Left cardiac atrium (tissue), 4 donors: Measurements from ENCODE around the gene TTC29. TPM values are rescaled to one million over a fixed set of nuclear protein-coding genes. Genes with fewer than 3 reads are reported as not detected.
"Not testable (repeated sequence)": the region's sequence is repeated elsewhere in the genome, so short reads cannot be mapped to it uniquely, and the experiment has no call there.

Experiments used
- ATAC-seq, 2 donors: fragments of 200-7000 bp; cut with Tn5 transposase; one replicate each; pipeline ENCODE4 v1.9.1; 2020; ENCODE audit warnings: mild to moderate bottlenecking in 2 of 2, moderate library complexity in 2 of 2
- DNase-seq: peaks from one replicate; pipeline ENCODE4 v3.0.0-alpha.2; 2020
- intact Hi-C, 2 donors: fragments of 100-400 bp; cut with DNase I; formaldehyde crosslinking; loops; one replicate each; pipeline versions ENCODE4 v1.14.1 to v1.15.1; 2022 to 2023
- total RNA-seq, 2 donors: library from RNA; stranded (reverse); fragmentation: NEBNext Ultra II Directional; extraction: Animal tissue kit (Norgen Biotek cat#: 25700); gene quantifications; one replicate each; pipeline ENCODE4 v1.2.1, GENCODE V29; 2021
- donor health status: DM: no; HTN: yes; CAD: no.
- donor health status: DM: no; HTN: yes; CAD: no; lungs with severe emphysema.
- donor health status: DM: yes; HTN: yes; CAD: no.
- donor health status: Dilated cardiomyopathy.

TTC29 gene
- total RNA-seq, 2 donors from 2014 or later = 0.18 to 0.50 TPM

DNA sequence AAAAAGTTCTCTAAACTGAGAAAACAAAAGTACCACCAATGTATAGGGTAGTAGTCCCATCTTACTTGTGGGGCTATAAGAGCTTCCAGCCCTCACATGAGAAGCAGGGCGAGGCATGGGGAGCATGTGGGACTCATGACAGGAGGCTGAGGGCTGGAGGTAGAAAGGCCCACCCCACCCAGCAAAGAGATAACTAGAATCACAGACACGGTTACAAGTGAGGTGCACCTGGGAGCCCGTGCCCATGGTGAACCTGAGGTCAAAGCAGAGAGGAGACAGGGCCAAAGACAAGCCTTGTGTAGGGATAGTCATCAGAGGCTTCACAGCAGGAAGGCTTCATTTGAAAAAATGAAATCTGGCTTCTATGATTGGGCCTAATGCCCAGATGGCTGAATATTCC is 55.4 kb downstream of the TTC29 start:
- ATAC-seq = no peak
- intact Hi-C loops = no loop called here
- no peak for DNase-seq

DNA sequence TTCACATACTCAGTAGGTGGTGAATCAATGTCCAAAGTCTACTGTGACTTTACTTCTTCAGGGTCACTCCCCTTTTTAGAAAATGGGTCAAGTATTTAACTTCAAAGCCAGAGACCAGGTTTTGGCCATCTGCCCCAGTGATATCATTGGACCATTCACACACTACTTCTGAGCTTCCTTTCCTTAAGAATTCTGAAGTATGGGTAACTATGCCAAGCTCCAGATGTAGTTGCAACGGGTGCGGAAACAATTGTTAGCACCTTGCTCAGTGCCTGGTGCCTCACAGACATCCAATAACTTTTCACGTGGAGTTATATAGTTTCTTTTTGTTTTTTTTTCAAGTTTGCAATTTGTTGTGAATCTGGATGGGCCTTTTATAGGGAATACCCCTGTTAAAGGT is 62.6 kb downstream of the TTC29 start:
- intact Hi-C loops = no loop called here
- no peak for ATAC-seq
- no peak for DNase-seq

DNA sequence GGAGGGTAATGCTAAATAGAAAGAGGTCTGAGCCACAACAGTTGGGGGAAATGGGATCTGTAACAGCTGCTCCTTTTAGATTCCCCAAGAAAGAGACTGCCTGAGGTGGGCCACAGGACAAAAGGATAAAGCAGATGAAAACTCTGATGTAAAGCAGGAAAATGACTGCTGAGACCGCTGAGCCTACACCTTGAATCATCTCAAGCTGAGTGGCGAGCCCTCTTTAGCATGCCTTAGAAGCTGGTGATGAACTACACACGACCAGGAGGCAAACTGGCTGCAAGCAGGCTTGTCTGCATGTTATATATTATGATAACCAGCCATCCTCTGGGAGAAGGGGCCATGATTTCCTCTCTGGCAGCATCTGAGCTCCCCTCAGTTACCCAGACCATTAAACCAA is 88.4 kb downstream of the TTC29 start:
- intact Hi-C loops = no loop called here
- DNase-seq (no peak), ATAC-seq (no peak)

DNA sequence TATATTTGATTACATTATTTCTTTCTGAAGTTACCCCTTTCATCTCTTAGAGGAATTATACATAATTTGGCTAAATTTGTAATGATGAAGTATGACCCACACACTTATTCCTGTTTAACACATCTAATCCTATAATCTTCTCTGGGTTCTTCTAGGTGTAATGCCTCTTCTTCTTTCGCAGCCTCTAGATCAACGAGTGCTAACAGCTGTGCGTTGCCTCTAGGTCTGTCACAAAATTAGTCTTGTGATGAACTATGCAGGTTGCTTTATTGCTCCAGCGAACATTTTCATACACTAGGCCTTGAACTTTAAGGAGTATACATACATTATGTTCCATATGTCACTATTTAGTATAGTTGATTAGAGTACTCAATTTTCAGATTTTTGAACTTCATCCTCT is 89.9 kb downstream of the TTC29 start:
- intact Hi-C loops = no loop called here
- ATAC-seq (no peak), DNase-seq (no peak)

DNA sequence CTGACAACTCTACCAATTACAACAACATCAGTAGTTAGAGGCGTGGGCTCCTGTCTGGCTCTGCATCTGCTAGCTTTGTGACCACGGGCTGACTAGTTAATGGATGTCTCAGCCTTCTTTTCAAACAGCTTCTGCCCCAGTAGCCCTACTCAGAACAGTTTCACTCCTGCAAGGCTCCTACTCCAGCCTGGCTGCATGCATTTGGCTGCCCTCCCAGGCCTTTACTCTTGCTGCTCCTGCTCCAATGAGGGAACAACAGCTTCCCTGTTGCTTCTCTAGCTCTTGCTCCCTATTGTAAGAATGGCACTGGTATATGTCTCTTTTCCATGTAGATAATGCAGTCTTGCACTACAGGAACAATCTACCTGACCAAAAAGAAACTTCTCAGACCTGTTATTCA is 93.3 kb downstream of the TTC29 start:
- ATAC-seq = no peak
- DNase-seq = no peak
- intact Hi-C loops = no loop called here

DNA sequence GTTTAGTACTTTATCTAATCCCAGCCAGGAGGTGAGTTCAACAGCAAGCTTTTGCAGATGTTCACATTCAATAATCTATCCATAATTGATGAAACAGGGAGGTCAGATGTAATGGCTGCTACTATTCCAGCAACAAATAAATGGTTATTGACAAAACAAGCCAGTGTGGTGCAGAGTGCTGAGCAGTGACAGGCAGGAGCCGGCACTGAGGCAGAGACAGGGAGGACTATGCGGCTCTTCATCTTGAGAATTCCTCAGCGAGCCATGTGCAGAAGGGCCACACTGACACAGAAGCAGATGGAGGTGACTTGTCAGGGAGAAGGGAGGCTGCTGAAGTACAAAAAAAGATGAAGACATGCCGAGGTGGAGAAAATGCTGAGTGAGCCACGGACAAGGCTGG is 98.3 kb downstream of the TTC29 start:
- no peak for ATAC-seq

DNA sequence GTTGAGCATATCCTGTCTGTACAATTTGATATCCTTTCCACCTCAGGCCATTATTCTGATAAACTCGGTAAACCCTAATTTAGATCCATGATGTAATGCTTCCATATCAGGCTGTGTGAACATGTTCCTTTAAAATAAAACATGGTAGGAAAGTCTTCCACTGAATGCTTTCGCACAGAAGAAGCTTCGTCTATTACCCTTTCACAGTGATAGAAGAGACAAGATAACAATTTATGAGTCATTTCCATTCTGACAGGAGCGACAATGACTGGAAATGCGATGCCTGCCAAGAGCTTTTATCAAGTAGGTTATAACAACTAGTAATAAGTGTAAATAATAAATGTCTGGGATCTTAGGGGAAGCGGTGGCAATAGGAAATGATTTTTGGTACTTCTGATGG is 98.8 kb downstream of the TTC29 start:
- intact Hi-C loops = no loop called here
- DNase-seq (no peak), ATAC-seq (no peak)

More for the DNA sequence above, 98.3 kb downstream of the TTC29 start:
- DNase-seq = no peak
- intact Hi-C loops = no loop called here

DNA sequence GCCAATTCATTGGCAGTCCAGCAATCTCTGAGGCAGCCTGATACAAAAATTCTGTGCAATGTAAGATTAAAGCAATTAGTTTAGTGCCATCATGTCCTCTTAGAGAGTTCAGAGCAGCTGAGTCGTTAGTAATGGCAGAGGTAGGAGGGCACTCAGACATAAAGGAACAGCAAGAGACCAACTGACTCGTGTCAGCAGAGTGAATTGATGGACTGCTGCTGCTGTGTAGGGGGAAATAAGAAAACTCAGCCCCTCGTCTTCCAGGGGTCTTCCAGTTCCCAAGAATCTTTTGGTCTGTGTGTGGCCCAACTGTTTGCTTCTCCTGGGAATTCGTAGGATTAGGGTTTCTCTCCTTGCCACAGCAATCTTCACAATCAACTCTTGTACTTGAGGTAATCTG is 100.9 kb downstream of the TTC29 start:
- intact Hi-C loops = no loop called here
- ATAC-seq (no peak), DNase-seq (no peak)

DNA sequence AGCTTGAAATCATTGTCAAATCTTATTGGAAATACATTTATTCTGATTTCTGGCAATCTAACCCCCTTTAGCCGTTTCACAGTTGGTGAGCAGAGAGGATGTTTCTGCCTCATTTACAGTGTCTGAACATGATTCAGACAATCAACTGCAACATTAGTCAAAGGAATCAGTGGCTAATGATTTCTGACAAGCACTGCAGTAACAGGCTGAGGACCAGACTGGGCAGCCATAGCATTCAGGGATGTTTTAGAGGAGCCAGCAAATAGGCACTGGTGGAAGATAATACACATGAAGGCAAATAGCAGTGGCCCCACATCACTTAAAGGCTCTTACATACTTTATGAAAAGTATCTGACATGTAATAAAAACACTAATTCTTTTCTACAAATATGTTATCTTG is 102.8 kb downstream of the TTC29 start:
- intact Hi-C loops = no loop called here
- no peak for ATAC-seq
- DNase-seq = no peak

DNA sequence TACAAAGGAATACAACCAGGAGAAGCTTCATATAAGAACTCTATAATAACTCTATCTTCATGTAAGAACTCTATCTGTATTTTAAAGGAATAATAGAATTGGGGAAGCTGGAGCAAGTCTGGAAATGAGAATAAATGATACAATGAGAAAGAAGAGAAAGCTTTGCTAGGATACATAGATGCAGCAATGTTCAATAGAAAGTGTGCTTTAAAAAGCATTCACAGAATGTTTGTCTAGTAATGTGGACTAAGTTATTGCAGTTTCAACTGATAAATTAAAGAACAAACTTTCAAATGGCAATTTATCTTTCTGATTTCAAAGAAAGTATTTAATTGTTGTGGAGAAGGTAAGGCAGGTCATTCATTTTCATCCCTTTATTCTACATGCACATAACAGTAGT is 104.9 kb downstream of the TTC29 start:
- intact Hi-C loops = no loop called here
- no peak for DNase-seq
- no peak for ATAC-seq

DNA sequence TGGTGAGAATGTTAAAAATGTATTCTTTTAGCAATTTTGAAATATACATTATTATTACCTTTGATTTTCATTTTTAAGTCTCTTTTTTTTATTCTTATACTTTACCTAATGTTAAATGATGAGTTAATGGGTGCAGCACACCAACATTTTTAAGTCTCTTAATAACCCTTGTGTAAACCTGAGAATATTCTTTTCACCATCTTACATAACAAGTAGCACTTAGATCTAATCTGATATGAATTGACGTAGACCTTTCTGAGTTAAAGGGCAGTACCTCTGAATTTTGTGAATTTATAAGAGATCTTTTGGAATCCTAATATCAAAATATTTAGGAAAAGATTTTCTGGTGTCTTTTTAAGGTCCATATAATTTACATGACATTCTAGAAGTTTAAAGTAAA is 110.6 kb downstream of the TTC29 start:
- intact Hi-C loops = no loop called here
- DNase-seq (no peak), ATAC-seq (no peak)

DNA sequence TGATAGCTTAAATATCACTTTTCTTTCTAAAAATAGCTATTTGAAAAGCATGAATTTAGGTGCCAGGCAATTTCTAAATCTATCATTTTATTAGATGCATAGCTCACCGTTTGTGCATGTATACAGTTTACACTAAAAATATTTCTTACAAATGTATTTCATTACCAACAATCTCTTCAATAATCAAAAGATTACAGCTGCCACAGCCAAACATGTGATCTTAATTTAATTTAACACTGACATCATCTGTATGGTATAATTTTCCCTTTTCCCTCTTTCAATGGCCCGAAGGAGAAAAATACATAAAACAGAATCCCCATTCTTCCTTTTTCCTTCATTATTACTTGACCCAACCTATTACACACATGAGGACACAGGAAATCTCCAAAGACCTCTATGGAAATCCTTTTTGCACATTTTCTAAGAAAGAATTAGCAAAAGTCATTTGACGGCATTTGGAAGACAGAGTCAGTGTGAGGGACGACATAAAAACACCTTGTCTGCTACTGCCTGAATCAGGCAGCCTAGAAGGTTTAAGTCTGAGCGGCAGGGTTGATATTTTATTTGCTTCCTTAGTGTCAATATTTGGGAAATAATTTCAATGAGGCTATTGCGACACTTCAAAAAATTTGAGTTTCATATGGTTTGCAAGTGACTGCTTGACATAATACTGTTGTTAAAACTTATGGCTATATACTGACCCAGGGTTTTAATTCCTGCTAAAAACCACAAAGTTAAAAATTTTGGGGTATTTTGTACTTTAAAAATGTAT is 111.2 kb downstream of the TTC29 start:
- intact Hi-C loops = no loop called here

DNA sequence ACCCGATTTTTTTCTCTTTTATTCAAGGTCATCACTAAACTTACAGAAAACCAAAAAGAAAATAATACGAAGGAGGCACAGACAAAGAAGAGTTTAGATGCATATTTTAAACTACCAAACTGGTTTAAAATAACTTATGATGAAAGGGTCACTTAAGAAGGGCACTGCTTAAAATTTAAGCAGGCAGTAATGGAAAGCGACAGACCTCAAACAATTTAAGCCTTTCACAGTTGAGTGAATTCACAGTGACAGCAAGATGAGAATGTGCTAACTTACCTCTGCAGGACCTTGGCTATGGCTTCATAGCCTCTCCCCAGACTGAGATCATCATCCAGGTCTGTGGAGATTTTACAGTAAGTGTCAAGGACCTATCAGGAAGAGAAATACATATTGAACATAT is 112.1 kb downstream of the TTC29 start:
- ATAC-seq (no peak), DNase-seq (no peak)
- intact Hi-C loops = no loop called here

More for the DNA sequence above, 111.2 kb downstream of the TTC29 start:
- ATAC-seq (no peak), DNase-seq (no peak)

DNA sequence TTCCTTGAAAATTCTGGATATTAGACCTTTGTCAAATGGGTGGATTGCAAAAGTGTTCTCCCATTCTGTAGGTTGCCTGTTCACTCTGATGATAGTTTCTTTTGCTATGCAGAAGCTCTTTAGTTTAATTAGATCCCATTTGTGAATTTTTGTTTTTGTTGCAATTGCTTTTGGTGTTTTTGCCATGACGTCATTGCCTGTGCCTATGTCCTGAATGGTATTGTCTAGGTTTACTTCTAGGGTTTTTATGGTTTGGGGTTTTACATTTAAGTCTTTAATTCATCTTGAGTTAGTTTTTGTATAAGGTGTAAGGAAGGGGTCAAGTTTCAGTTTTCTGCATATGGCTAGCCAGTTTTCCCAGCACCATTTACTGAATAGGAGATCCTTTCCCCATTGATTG is 122.7 kb downstream of the TTC29 start:
- intact Hi-C loops, DNase-seq, ATAC-seq: not testable (repeated sequence)

DNA sequence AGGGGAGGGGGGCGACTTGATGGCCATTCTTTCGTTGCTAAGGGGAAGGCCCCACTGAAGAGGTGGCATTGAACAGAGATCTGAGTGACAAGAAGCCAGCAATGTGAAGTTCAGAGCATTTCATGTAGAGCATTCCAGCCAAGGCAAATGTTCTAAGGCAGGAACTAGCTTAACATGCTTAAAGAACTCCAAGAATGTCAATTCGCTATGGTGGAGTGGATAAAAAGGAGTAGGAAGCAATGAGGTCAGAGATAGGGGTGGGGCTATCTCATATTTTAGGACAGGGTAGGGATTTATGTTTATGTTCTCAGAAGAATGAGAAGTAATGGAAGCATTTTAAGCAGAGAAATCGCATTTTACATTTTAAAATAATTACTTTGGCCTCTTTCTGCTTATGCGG is 130.9 kb downstream of the TTC29 start:
- DNase-seq (no peak), ATAC-seq (no peak)
- intact Hi-C loops = no loop called here

DNA sequence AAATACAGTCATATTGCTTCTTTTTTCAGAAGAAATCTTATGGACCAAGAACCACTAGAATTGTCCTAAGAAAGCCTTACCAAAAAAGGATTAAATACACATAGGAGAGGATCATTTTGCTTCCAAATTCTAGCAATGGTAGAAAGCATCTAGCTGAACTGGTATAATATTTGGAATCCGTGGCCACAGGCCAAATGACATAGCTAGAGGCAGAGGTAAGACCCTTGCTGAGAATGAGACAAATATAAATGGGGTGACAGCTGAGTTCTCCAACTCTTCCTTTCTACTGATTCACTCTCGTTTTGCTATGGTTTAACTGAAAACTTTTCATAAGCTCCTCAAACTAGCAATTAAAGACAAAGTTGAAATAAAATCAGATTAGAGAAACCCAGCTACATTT is 150.0 kb downstream of the TTC29 start:
- intact Hi-C loops = no loop called here
- ATAC-seq = no peak
- no peak for DNase-seq

DNA sequence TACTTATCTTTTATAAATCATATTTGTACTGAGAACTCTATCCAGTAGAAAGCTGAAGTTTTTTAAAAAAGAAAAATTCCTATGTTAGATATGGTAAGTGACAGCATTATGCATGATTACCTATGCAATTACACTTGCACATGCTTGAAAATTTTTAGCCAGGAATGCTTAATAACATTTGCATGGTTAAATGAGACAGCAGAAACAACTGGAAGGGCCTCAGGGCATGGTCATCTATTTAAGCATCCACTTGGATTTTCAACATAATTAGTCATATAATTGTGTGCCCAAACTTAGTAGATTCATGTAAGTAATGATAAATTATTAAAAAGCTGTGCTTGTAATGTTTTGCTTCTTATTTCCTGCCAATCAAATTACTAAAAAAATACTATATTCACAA is 151.9 kb downstream of the TTC29 start:
- intact Hi-C loops = no loop called here
- no peak for DNase-seq
- ATAC-seq = no peak

DNA sequence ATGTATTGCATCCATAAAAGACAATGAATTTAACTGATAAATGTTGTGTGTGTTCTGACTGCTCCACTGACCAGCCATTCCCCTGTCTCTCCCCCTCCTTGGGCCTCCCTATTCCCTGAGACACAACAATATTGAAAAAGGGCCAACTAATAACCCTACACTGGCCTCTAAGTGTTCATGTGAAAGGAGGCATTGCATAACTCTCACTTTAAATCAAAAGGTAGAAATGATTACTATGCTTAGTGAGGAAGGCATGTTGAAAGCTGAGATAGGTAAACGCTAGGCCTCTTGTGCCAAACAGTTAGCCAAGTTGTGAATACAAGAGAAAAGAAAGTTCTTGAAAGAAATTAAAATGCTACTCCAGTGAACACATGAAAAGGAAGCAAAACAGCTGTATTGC is 154.2 kb downstream of the TTC29 start:
- intact Hi-C loops = no loop called here
- ATAC-seq (no peak), DNase-seq (no peak)

DNA sequence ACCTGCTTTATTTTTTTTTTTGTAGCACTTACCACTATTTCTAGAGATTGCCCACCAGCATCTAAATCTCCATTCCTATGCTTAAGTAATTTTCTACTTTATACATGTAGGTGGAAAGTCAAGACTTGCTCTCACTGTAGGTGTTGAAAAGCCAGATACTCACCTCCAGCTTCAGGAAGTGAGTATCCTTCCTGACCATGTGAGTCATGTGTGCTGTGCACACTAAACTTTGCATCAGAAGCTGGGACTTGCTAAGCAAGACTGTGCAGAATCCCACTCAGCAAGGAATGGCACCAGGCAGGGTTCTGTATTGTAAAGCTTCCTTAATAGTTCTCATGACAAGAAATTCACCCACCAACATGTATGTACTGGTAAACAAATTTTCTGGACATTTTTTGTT is 155.1 kb downstream of the TTC29 start:
- no peak for DNase-seq
- intact Hi-C loops = no loop called here

DNA sequence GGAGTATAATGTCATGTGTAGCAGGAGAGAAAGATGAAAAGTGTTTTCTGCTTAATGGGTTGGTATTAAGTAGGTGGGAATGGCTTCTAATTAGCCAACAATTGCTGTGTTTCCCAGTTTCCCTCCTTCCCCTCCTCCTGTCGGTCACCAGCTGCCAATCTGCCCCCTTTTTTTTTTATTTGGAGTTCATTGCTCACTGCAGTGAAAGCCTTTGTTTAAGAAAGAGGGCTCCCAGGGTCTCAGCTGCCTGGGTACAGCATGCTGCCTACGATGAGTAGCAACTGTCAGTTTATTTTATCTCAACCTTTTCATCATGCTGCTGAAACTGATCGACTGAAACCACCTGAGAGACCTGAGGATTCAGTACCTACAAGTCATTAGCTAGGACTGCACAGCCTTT is 157.9 kb downstream of the TTC29 start:
- DNase-seq (no peak), ATAC-seq (no peak)
- intact Hi-C loops = no loop called here

More for the DNA sequence above, 155.1 kb downstream of the TTC29 start:
- ATAC-seq = no peak

DNA sequence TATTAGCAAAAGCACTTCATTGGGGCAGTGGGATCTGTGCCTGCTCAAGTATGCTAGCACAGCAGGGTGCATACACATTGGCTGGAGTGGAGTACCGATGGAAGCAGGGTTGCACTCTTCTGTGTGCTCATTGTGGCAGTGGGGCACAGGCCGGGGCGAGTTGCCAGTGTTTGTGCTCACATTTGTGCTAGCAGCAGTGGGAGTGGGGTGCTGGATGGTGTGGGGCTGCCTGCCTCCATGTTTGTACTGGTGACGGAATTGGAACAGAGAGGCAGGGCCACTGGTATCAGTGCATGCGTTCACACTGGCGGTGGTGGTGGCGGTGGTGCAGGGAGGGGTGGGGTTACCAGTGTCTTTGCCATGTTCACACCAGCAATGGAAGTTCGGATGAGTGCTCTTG is 169.0 kb downstream of the TTC29 start:
- no peak for ATAC-seq
- no peak for DNase-seq
- intact Hi-C loops = no loop called here

DNA sequence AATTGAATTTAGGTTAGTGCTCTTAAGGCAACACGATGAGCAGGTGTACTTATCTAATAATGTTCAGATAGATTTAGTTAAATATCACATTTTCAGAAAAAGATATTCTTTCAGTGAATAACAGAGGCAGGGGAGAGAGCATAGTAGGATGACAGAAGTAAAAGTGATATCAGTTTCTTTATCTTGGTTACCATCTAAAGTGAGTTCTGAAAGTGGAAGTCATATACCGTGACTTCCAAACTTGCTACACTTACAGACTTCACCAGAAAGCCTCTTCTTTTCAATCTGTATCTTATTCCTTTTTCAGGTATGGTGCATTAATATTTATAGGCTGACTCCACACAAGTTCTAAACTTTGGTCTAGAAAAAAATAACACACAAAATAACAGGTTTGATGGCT is 182.1 kb downstream of the TTC29 start:
- intact Hi-C loops = no loop called here
- ATAC-seq (no peak), DNase-seq (no peak)
